ENCODE measurements around the gene TMEM52B.
"Not testable (repeated sequence)": the region's sequence is repeated elsewhere in the genome, so short reads cannot be mapped to it uniquely, and the experiment has no call there.

TMEM52B gene

DNA sequence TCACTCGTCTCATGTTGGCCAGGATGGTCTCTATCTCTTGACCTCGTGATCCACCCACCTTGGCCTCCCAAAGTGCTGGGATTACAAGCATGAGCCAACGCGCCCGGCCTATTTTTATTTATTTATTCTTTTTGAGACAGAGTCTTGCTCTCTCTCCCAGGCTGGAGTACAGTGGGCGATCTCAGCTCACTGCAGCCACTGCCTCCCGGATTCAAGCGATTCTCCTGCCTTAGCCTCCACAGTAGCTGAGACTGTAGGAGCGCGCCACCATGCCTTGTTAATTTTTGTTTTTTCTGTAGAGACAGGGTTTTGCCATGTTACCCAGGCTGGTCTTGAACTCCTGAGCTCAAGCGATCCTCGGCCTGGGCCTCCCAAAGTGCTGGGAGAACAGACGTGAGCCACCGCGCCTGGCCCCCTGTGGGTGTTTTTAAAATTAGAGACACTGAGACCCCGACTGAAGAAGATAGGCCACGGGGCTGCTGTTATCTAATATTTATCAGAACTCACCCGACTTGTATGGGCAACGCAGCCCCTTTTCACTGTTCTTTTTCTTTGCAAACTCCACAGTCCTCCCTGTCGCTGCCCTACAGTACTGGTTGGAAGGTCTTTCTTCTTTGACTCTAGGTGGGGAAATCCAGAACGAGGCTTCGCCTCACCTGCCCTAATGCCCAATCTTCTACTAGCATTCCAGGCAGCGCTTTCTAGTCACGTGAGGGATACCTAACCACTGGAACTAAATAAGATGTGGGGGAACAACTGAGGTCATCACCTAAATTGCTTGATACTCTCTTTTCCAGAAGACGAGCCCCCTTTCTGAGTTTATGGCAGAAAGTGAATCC lies 32.5 kb downstream of the TMEM52B start:
- Histone ChIP-seq H3K27me3 (ENCODE audit: control insufficient read depth in 2 of 2, insufficient read depth in 2 of 2, low read length in 2 of 2) (no peaks in the 10 kb centered on the region), H3K27ac (ENCODE audit: low read depth in 2 of 2, low read length in 2 of 2) (peak overlapping the region; percentile 98 to 99), H3K9ac (ENCODE audit: low read depth in 1 of 2, low read length in 2 of 2) (no peak overlapping the region), H3K4me3 (ENCODE audit: low read length in 2 of 2) (no peak overlapping the region), H3K36me3 (ENCODE audit: control insufficient read depth in 2 of 2, insufficient read depth in 2 of 2, low read length in 2 of 2) (no peaks in the 10 kb centered on the region), H3K9me3 (ENCODE audit: control insufficient read depth in 2 of 2, low read length in 2 of 2) (no peaks in the 10 kb centered on the region), H3K4me1 (ENCODE audit: control insufficient read depth in 2 of 2, insufficient read depth in 2 of 2, low read length in 2 of 2) (peaks cover 12 to 16% of the 10 kb centered on the region in 2 donors)

DNA sequence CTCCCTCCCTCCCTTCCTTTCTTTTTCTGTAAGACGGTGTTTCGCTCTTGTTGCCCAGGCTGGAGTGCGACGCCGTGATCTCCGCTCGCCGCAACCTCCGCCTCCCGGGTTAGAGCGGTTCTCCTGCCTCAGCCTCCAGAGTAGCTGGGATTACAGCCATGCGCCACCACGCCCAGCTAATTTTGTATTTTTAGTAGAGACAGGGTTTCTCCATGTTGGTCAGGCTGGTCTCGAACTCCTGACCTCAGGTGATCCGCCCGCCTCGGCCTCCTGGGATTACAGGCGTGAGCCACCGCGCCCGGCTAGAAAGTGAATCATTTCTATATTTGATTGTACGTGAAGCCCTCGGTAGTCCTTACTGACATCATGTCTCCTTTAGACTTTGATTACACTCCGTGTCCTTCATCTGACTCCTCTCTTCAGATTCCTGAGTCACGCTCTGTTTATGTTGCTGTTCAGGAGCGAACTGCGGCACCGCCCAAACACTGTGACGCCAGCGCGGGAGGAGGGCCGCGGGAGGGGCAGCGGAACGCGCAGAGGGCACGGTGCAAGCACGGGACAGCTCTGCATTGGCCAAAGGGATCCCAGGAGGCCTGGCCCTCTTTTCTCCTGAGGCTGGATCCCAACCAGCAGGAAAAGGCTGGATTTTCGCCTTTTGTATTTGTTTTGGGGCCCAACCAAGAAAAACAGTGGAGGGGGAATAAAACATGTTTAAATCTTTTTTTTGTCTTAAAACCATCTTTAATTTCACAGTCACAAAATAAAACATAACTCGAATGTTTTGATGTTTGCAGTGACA lies 33.3 kb downstream of the TMEM52B start:
- Histone ChIP-seq H3K36me3 (ENCODE audit: control insufficient read depth in 2 of 2, insufficient read depth in 2 of 2, low read length in 2 of 2) (no peaks in the 10 kb centered on the region), H3K27me3 (ENCODE audit: control insufficient read depth in 2 of 2, insufficient read depth in 2 of 2, low read length in 2 of 2) (no peaks in the 10 kb centered on the region), H3K4me1 (ENCODE audit: control insufficient read depth in 2 of 2, insufficient read depth in 2 of 2, low read length in 2 of 2) (peaks cover 12 to 16% of the 10 kb centered on the region in 2 donors), H3K9ac (ENCODE audit: low read depth in 1 of 2, low read length in 2 of 2) (peak overlapping the region; percentile 89 to 91), H3K27ac (ENCODE audit: low read depth in 2 of 2, low read length in 2 of 2) (peak overlapping the region; percentile 98 to 99), H3K9me3 (ENCODE audit: control insufficient read depth in 2 of 2, low read length in 2 of 2) (no peaks in the 10 kb centered on the region), H3K4me3 (ENCODE audit: low read length in 2 of 2) (peak overlapping the region; percentile 97 to 98)

DNA sequence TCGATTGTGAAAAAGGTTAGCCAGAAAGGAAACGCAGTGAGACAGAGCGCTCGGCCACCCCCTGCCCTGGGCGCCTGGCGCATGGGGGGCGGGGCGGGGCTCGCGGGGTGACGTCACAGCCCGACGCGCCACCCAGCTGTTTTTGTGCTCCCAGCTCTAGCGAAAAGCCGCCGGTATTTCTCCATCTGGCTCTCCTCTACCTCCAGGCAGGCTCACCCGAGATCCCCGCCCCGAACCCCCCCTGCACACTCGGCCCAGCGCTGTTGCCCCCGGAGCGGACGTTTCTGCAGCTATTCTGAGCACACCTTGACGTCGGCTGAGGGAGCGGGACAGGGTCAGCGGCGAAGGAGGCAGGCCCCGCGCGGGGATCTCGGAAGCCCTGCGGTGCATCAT lies 33.9 kb downstream of the TMEM52B start, which contains the start of gene GABARAPL1:
GABARAPL1 (plus strand) TSS at position 139 of the 393 bp plus-strand sequence; CDS start at position 392, 253 bp downstream.
- Histone ChIP-seq H3K9ac (ENCODE audit: low read depth in 1 of 2, low read length in 2 of 2) (peak within 1 kb of the TSS; percentile 89 to 91), H3K27ac (ENCODE audit: low read depth in 2 of 2, low read length in 2 of 2) (peak within 1 kb of the TSS; percentile 98 to 99), H3K4me1 (ENCODE audit: control insufficient read depth in 2 of 2, insufficient read depth in 2 of 2, low read length in 2 of 2) (peaks cover 12 to 16% of the 10 kb centered on the region in 2 donors), H3K4me3 (ENCODE audit: low read length in 2 of 2) (peak within 1 kb of the TSS; percentile 97 to 98), H3K9me3 (ENCODE audit: control insufficient read depth in 2 of 2, low read length in 2 of 2) (no peaks in the 10 kb centered on the region), H3K27me3 (ENCODE audit: control insufficient read depth in 2 of 2, insufficient read depth in 2 of 2, low read length in 2 of 2) (no peaks in the 10 kb centered on the region), H3K36me3 (ENCODE audit: control insufficient read depth in 2 of 2, insufficient read depth in 2 of 2, low read length in 2 of 2) (no peaks in the 10 kb centered on the region)

DNA sequence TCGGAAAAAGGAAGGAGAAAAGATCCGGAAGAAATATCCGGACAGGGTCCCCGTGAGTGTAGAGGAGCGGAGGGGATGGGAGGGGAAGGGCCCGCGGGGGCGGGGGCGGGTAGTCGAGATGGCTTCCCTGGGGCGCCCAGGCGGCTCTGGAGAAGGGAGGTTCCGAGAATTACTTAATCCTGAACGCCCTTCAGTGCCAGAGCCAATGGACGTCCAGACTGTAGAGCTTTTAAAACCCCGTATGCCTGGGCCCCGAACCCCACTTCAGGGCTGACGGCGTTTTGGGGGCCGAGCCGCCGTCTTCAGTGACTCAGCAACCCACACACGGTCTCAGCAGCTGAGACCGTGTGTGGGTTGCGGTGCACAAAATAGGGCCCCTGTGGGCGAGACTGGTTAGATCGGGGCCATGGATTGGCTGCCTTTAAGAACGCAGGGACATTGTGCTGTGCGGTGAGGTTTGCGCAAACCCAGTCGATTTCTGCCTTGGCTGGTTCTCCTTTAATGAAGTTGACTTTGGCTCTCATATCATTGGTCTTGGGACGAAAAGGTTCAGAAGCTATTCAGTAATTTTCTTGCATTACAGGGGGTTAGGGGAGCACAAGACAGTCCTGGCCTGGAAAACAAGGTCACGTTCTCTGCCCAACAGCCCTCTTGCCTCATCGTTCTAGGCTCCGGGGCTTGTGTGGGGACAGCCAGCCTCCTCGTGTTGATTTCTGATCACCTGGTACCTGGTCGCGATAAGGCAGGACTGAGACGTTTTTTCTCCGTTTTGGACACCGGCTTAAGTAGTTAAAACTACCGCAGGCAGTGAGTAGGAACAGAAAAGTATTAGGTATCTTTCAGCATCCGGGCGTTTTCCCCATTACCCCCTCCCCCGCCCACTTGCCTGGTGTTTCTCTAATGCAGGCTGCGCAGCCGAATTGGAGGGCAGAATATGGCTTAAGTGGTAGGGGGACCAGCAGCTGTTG lies 34.6 kb downstream of the TMEM52B start:
- H3K9me3 ChIP-seq (ENCODE audit: control insufficient read depth in 2 of 2, low read length in 2 of 2), result no peaks in the 10 kb centered on the region
- H3K4me1 ChIP-seq (ENCODE audit: control insufficient read depth in 2 of 2, insufficient read depth in 2 of 2, low read length in 2 of 2), result peaks cover 12 to 16% of the 10 kb centered on the region in 2 donors
- peak overlapping the region; percentile 97 to 98 for H3K4me3 ChIP-seq (ENCODE audit: low read length in 2 of 2)
- H3K36me3 ChIP-seq (ENCODE audit: control insufficient read depth in 2 of 2, insufficient read depth in 2 of 2, low read length in 2 of 2), result no peaks in the 10 kb centered on the region
- peak overlapping the region; percentile 89 to 91 for H3K9ac ChIP-seq (ENCODE audit: low read depth in 1 of 2, low read length in 2 of 2)
- H3K27me3 ChIP-seq (ENCODE audit: control insufficient read depth in 2 of 2, insufficient read depth in 2 of 2, low read length in 2 of 2), result no peaks in the 10 kb centered on the region
- peak overlapping the region; percentile 98 to 99 for H3K27ac ChIP-seq (ENCODE audit: low read depth in 2 of 2, low read length in 2 of 2)

DNA sequence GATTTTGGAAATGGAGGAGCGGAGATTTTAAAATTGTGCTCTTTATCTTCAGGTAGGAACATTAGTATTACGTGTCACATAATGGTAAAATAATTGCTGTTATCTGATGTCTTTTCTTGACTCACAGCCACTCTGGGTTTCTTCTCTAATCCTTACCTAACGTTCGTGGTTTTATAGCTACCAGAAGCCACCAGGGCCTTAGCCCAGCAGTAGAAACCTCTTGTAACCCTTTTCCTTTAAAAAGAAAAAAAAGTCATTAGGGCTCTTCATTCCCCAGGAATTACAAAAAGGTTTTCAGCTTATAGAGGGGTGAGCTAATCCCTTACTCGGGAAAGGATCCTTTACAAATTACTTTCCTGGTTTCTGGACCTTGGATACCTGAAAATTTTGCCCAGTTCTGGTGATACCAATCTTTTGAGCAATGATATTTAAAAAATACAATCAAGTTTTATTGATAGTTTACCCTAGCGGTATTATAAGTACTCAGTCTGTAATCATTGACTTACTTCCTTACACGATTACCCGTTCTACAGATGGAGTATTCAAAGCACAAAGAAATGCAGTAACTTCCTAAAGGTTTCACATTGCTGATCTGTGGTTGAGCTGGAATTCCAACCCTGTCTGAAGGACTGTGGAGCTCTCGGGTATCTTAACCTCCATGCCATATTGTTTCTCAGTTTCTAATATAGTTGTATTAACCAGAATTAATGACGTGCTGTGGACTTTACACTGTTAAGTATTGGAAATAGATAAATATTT lies 35.5 kb downstream of the TMEM52B start:
- Histone ChIP-seq H3K9me3 (ENCODE audit: control insufficient read depth in 2 of 2, low read length in 2 of 2) (no peaks in the 10 kb centered on the region), H3K4me1 (ENCODE audit: control insufficient read depth in 2 of 2, insufficient read depth in 2 of 2, low read length in 2 of 2) (peaks cover 12 to 16% of the 10 kb centered on the region in 2 donors), H3K4me3 (ENCODE audit: low read length in 2 of 2) (peak overlapping the region; percentile 97 to 98), H3K36me3 (ENCODE audit: control insufficient read depth in 2 of 2, insufficient read depth in 2 of 2, low read length in 2 of 2) (no peaks in the 10 kb centered on the region), H3K27me3 (ENCODE audit: control insufficient read depth in 2 of 2, insufficient read depth in 2 of 2, low read length in 2 of 2) (no peaks in the 10 kb centered on the region), H3K9ac (ENCODE audit: low read depth in 1 of 2, low read length in 2 of 2) (peak overlapping the region; percentile 89 to 91), H3K27ac (ENCODE audit: low read depth in 2 of 2, low read length in 2 of 2) (peak overlapping the region; percentile 98 to 99)

DNA sequence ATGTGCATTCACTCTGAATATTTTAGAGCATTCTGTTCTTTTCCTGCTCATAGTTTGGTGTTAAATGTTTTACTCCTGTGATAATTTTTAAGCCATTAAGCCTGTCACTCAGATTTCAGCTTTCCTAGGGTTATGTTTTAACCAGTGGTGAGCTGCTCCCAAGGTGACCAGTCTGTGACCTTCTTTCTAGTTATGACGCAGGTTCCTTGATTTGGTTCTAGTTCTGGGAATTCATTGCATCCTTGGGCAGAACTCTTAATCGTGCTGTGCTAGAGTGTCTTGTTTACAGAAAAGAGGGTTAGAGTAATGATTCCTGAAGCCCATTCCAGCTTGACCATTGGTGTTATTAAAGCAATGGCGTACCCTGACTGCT lies 36.0 kb downstream of the TMEM52B start:
- peak overlapping the region in 1 of 2 donors; percentile 99 for H3K27ac ChIP-seq (ENCODE audit: low read depth in 2 of 2, low read length in 2 of 2)
- peaks cover 12 to 16% of the 10 kb centered on the region in 2 donors for H3K4me1 ChIP-seq (ENCODE audit: control insufficient read depth in 2 of 2, insufficient read depth in 2 of 2, low read length in 2 of 2)
- H3K27me3 ChIP-seq (ENCODE audit: control insufficient read depth in 2 of 2, insufficient read depth in 2 of 2, low read length in 2 of 2), result no peaks in the 10 kb centered on the region
- H3K4me3 ChIP-seq (ENCODE audit: low read length in 2 of 2), result peak overlapping the region in 1 of 2 donors; percentile 97
- no peaks in the 10 kb centered on the region for H3K9me3 ChIP-seq (ENCODE audit: control insufficient read depth in 2 of 2, low read length in 2 of 2)
- H3K36me3 ChIP-seq (ENCODE audit: control insufficient read depth in 2 of 2, insufficient read depth in 2 of 2, low read length in 2 of 2), result peaks cover 0 to 4% of the 10 kb centered on the region in 2 donors
- H3K9ac ChIP-seq (ENCODE audit: low read depth in 1 of 2, low read length in 2 of 2), result peak overlapping the region in 1 of 2 donors; percentile 91

DNA sequence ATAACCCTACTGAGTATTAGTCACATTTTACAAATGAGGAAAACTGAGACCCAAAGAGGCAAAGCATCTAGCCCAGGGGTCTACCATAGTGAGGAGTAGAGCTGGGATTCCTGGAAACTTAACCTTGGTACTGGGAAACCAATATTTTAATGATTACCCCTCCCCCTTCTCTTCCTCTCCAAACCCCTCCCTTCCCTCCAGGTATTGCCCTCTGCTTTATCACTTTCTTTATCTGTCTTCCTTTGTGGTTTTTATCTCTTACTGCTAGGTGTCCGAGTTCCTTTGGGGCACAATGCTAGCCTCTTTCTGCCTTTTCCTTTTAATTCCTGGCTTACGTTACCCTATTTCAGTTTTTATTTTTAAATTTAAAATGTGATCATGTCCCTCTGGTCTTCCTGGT lies 36.6 kb downstream of the TMEM52B start:
- no peak overlapping the region for H3K27ac ChIP-seq (ENCODE audit: low read depth in 2 of 2, low read length in 2 of 2)
- no peak overlapping the region for H3K4me3 ChIP-seq (ENCODE audit: low read length in 2 of 2)
- H3K9me3 ChIP-seq (ENCODE audit: control insufficient read depth in 2 of 2, low read length in 2 of 2), result no peaks in the 10 kb centered on the region
- no peak overlapping the region for H3K9ac ChIP-seq (ENCODE audit: low read depth in 1 of 2, low read length in 2 of 2)
- H3K4me1 ChIP-seq (ENCODE audit: control insufficient read depth in 2 of 2, insufficient read depth in 2 of 2, low read length in 2 of 2), result peaks cover 12 to 16% of the 10 kb centered on the region in 2 donors
- H3K36me3 ChIP-seq (ENCODE audit: control insufficient read depth in 2 of 2, insufficient read depth in 2 of 2, low read length in 2 of 2), result peaks cover 5 to 7% of the 10 kb centered on the region in 2 donors
- H3K27me3 ChIP-seq (ENCODE audit: control insufficient read depth in 2 of 2, insufficient read depth in 2 of 2, low read length in 2 of 2), result no peaks in the 10 kb centered on the region

DNA sequence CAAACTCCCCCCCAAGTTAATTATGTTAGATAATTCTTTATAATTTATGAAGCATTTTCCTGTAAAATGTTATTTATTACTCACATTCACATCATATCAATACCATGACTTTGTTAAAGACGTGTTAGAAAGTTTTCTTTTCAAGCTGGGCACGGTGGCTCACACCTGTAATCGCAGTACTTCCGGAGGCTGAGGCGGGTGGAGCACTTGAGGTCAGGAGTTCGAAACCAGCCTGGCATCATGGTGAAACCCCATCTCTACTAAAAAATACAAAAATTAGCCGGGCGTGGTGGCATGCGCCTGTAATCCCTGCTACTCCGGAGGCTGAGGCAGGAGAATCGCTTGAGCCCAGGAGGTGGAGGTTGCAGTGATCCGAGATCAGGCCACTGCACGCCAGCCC lies 37.1 kb downstream of the TMEM52B start:
- not testable (repeated sequence) for H3K27me3 ChIP-seq (ENCODE audit: control insufficient read depth in 2 of 2, insufficient read depth in 2 of 2, low read length in 2 of 2); H3K4me3 ChIP-seq (ENCODE audit: low read length in 2 of 2); H3K27ac ChIP-seq (ENCODE audit: low read depth in 2 of 2, low read length in 2 of 2); H3K9me3 ChIP-seq (ENCODE audit: control insufficient read depth in 2 of 2, low read length in 2 of 2); H3K9ac ChIP-seq (ENCODE audit: low read depth in 1 of 2, low read length in 2 of 2)
- peaks cover 6 to 12% of the 10 kb centered on the region in 2 donors for H3K36me3 ChIP-seq (ENCODE audit: control insufficient read depth in 2 of 2, insufficient read depth in 2 of 2, low read length in 2 of 2)
- peaks cover 12 to 16% of the 10 kb centered on the region in 2 donors for H3K4me1 ChIP-seq (ENCODE audit: control insufficient read depth in 2 of 2, insufficient read depth in 2 of 2, low read length in 2 of 2)

DNA sequence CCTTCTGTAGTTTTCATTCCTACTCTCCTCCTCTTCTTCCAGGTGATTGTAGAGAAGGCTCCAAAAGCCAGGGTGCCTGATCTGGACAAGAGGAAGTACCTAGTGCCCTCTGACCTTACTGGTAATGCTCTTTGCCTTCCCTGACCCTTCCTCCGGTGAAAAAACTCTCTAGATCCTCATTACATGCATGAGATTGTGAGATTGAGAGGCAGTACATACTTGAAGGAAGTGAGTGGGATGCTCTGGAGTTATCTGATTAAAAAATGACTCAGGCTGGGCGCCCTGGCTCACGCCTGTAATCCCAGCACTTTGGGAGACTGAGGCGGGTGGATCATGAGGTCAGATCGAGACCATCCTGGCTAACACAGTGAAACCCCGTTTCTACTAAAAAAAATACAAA lies 39.2 kb downstream of the TMEM52B start:
- peaks cover 22 to 27% of the 10 kb centered on the region in 2 donors for H3K36me3 ChIP-seq (ENCODE audit: control insufficient read depth in 2 of 2, insufficient read depth in 2 of 2, low read length in 2 of 2)
- no peak overlapping the region for H3K9ac ChIP-seq (ENCODE audit: low read depth in 1 of 2, low read length in 2 of 2)
- peaks cover 12 to 16% of the 10 kb centered on the region in 2 donors for H3K4me1 ChIP-seq (ENCODE audit: control insufficient read depth in 2 of 2, insufficient read depth in 2 of 2, low read length in 2 of 2)

More for the DNA sequence above, 39.2 kb downstream of the TMEM52B start:
- Histone ChIP-seq H3K4me3 (ENCODE audit: low read length in 2 of 2) (no peak overlapping the region), H3K27me3 (ENCODE audit: control insufficient read depth in 2 of 2, insufficient read depth in 2 of 2, low read length in 2 of 2) (no peaks in the 10 kb centered on the region), H3K27ac (ENCODE audit: low read depth in 2 of 2, low read length in 2 of 2) (no peak overlapping the region), H3K9me3 (ENCODE audit: control insufficient read depth in 2 of 2, low read length in 2 of 2) (no peaks in the 10 kb centered on the region)

Data from mucosa of rectum (tissue), 2 donors.